HepG2 (cell line): ENCODE data around the gene MVB12A. TPM values are rescaled to one million over a fixed set of nuclear protein-coding genes. Genes with fewer than 3 reads are reported as not detected.

ENCODE experiments used
- CCDC6 ChIP-seq: sonication (generic); formaldehyde crosslinking; IDR thresholded peaks from 2 replicates; pipeline ENCODE4 v1.8.1; 2022; ENCODE audit warnings: mild to moderate bottlenecking, missing genetic modification reagents, moderate library complexity
- CEBPG ChIP-seq: IDR thresholded peaks from 2 replicates; pipeline ENCODE4 v1.6.1; 2016
- ERF ChIP-seq: IDR thresholded peaks from 2 replicates; pipeline ENCODE4 v1.6.1; 2018; ENCODE audit warnings: missing biosample characterization, missing genetic modification reagents
- FOXC1 ChIP-seq: sonication (generic); formaldehyde crosslinking; IDR thresholded peaks from 2 replicates; pipeline ENCODE4 v1.8.0; 2022; ENCODE audit warnings: mild to moderate bottlenecking, missing genetic modification reagents, borderline replicate concordance
- HES4 ChIP-seq: sonication (generic); formaldehyde crosslinking; IDR thresholded peaks from 2 replicates; pipeline ENCODE4 v1.9.0; 2021; ENCODE audit warnings: mild to moderate bottlenecking, missing genetic modification reagents, borderline replicate concordance
- KDM1A ChIP-seq: IDR thresholded peaks from 2 replicates; pipeline ENCODE4 v1.6.1; 2016; ENCODE audit warnings: missing compliant biosample characterization
- MEF2D ChIP-seq: sonication (generic); formaldehyde crosslinking; IDR thresholded peaks from 2 replicates; pipeline ENCODE4 v1.5.1; 2020; ENCODE audit warnings: mild to moderate bottlenecking, missing genetic modification reagents
- NFKB2 ChIP-seq: sonication (generic); formaldehyde crosslinking; IDR thresholded peaks from 2 replicates; pipeline ENCODE4 v1.4.0; 2020; ENCODE audit warnings: missing genetic modification reagents, borderline replicate concordance
- NONO ChIP-seq, 2 experiments: fragments of 450-650 bp in 1 of 2; sonication (generic) in 1 of 2; formaldehyde crosslinking in 1 of 2; IDR thresholded peaks in 1 of 2; conservative IDR thresholded peaks in 1 of 2; 2 replicates each; pipeline versions ENCODE4 v1.6.1 to v1.8.0; 2017 to 2022; ENCODE audit warnings: mild to moderate bottlenecking in 1 of 2, missing genetic modification reagents in 1 of 2, moderate library complexity in 1 of 2
- PTBP1 ChIP-seq: fragments of 200-400 bp; formaldehyde crosslinking; IDR thresholded peaks from 2 replicates; pipeline ENCODE4 v1.6.1; 2018; ENCODE audit warnings: low read length, low read depth; ENCODE audit not compliant: poor library complexity, severe bottlenecking
- SAP130 ChIP-seq: IDR thresholded peaks from 2 replicates; pipeline ENCODE4 v1.6.1; 2016; ENCODE audit warnings: low read depth
- SNAPC2 ChIP-seq: sonication (generic); formaldehyde crosslinking; IDR thresholded peaks from 2 replicates; pipeline ENCODE4 v1.8.1; 2022; ENCODE audit warnings: mild to moderate bottlenecking, missing genetic modification reagents
- U2AF1 ChIP-seq: fragments of 200-400 bp; formaldehyde crosslinking; optimal IDR thresholded peaks from 2 replicates; pipeline ENCODE3; 2017; ENCODE audit warnings: mild to moderate bottlenecking, low read depth, low read length
- ZNF3 ChIP-seq: IDR thresholded peaks from 2 replicates; pipeline ENCODE4 v1.7.0; 2017; ENCODE audit warnings: inconsistent platforms
- ZNF430 ChIP-seq: sonication (generic); formaldehyde crosslinking; IDR thresholded peaks from 2 replicates; pipeline ENCODE4 v1.9.0; 2021; ENCODE audit warnings: mild to moderate bottlenecking, missing genetic modification reagents
- ZNF431 ChIP-seq: sonication (generic); formaldehyde crosslinking; IDR thresholded peaks from 2 replicates; pipeline ENCODE4 v1.9.0; 2022; ENCODE audit warnings: missing genetic modification reagents, low read depth, mild to moderate bottlenecking, borderline replicate concordance
- ZNF501 ChIP-seq: sonication (generic); formaldehyde crosslinking; IDR thresholded peaks from 2 replicates; pipeline ENCODE4 v1.5.1; 2020; ENCODE audit warnings: mild to moderate bottlenecking, moderate library complexity, missing genetic modification reagents
- ZNF607 ChIP-seq: sonication (generic); formaldehyde crosslinking; IDR thresholded peaks from 2 replicates; pipeline ENCODE4 v1.5.1; 2020; ENCODE audit warnings: missing genetic modification reagents, mild to moderate bottlenecking, borderline replicate concordance
- ZNF746 ChIP-seq: sonication (generic); formaldehyde crosslinking; IDR thresholded peaks from 2 replicates; pipeline ENCODE4 v1.8.0; 2022; ENCODE audit warnings: mild to moderate bottlenecking, missing genetic modification reagents
- ZNF781 ChIP-seq: sonication (generic); formaldehyde crosslinking; IDR thresholded peaks from 2 replicates; pipeline ENCODE4 v1.5.1; 2020; ENCODE audit warnings: borderline replicate concordance, mild to moderate bottlenecking, missing genetic modification reagents; ENCODE audit errors: not compliant biosample characterization
- ZNF792 ChIP-seq: IDR thresholded peaks from 2 replicates; pipeline ENCODE4 v1.6.1; 2016
- polyA plus RNA-seq, 8 experiments: library from polyadenylated mRNA; depleted of rRNA in 3 of 8; stranded (reverse) in 7 of 8; unstranded in 1 of 8; fragments of >200 nt; fragmentation: Illumina TruSeq in 4 of 8; extraction: Trizol in 4 of 8; gene quantifications; 2 replicates each; pipeline versions ENCODE4 v1.2.1 to v1.2.3, GENCODE V29; 2011 to 2016; ENCODE audit warnings: low read depth in 4 of 8, missing spikeins in 1 of 8, mixed read lengths in 1 of 8; ENCODE audit not compliant: insufficient read depth in 1 of 8
- total RNA-seq, 5 experiments: library from RNA; depleted of rRNA; stranded (reverse); fragments of >200 nt; fragmentation: Illumina TruSeq; extraction: Trizol; gene quantifications; 2 replicates each; pipeline ENCODE4 v1.2.3, GENCODE V29; 2016; ENCODE audit warnings: low read depth in 1 of 5
- TF ChIP-seq, protein P1 (sequence below): sonication (generic); formaldehyde crosslinking; IDR thresholded peaks from 2 replicates; pipeline ENCODE4 v1.5.0; 2020; ENCODE audit warnings: mild to moderate bottlenecking, missing genetic modification reagents, borderline replicate concordance
- TF ChIP-seq, protein P2 (sequence below): sonication (generic); formaldehyde crosslinking; IDR thresholded peaks from 2 replicates; pipeline ENCODE4 v1.5.1; 2020; ENCODE audit warnings: mild to moderate bottlenecking, missing genetic modification reagents, moderate library complexity
- TF ChIP-seq, protein P3 (sequence below): sonication (generic); formaldehyde crosslinking; IDR thresholded peaks from 2 replicates; pipeline ENCODE4 v1.4.0; 2020; ENCODE audit warnings: low read depth, mild to moderate bottlenecking, missing genetic modification reagents

MVB12A gene
- total and polyA plus RNA-seq, 2 of the 13 experiments (the other 11 are each of a cell fraction or from before 2014, with no cell fraction given): 35.7 to 36.1 TPM

DNA sequence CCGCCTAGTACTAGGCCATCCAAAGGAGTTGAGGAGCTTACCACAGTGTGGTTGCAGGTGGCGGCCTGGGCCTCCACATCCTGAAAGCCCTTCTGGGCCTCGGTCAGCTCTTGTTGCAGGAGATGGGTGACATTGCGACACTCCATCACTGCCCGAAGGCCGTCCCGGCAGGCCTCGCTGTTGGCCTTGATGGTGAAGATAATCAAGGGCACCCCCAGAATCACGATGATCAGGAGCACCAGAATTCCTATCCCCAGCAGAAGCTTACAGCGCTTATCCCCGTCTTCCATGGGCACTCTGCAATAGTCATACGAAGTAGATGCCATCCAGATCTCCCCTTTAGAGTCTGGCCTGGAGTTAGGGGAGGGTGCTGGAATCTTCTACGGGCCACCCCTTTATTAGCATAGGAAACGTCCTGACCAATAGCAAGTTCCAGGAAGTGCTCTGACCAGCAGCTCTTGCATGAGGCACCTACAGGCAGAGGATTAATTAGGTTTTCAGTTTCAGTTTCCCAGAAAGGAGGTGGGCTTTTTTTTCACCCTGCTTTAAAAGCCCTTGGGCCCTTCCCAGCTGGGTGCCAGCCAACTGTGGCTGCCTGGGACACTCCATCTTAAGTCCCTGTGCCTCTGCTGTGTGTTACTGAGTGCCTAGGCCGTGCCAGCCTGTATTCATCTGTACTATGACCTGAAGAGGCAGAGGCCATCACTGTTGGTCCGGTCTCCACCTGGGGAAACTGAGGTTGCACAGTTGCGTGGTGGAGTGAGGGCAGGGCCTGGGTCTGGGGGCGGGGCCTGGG lies 14.4 kb upstream of the MVB12A start, which contains the start of gene BST2 (continued):
- no peak for TF ChIP-seq PTBP1
- no peak for TF ChIP-seq ZNF3
- TF ChIP-seq NFKB2 (CRISPR knock-in tag): peak; percentile 68; the same call in 1 of the 2 replicates
- peak; percentile 99 for TF ChIP-seq SNAPC2
- TF ChIP-seq KDM1A: peak; percentile 44; the same call in 1 of the 2 replicates
- TF ChIP-seq, protein P1, sequence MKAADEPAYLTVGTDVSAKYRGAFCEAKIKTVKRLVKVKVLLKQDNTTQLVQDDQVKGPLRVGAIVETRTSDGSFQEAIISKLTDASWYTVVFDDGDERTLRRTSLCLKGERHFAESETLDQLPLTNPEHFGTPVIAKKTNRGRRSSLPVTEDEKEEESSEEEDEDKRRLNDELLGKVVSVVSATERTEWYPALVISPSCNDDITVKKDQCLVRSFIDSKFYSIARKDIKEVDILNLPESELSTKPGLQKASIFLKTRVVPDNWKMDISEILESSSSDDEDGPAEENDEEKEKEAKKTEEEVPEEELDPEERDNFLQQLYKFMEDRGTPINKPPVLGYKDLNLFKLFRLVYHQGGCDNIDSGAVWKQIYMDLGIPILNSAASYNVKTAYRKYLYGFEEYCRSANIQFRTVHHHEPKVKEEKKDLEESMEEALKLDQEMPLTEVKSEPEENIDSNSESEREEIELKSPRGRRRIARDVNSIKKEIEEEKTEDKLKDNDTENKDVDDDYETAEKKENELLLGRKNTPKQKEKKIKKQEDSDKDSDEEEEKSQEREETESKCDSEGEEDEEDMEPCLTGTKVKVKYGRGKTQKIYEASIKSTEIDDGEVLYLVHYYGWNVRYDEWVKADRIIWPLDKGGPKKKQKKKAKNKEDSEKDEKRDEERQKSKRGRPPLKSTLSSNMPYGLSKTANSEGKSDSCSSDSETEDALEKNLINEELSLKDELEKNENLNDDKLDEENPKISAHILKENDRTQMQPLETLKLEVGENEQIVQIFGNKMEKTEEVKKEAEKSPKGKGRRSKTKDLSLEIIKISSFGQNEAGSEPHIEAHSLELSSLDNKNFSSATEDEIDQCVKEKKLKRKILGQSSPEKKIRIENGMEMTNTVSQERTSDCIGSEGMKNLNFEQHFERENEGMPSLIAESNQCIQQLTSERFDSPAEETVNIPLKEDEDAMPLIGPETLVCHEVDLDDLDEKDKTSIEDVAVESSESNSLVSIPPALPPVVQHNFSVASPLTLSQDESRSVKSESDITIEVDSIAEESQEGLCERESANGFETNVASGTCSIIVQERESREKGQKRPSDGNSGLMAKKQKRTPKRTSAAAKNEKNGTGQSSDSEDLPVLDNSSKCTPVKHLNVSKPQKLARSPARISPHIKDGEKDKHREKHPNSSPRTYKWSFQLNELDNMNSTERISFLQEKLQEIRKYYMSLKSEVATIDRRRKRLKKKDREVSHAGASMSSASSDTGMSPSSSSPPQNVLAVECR: peak; percentile 73; the same call in 1 of the 2 replicates
- TF ChIP-seq FOXC1 (CRISPR knock-in tag): peak; percentile 91; the same call in 1 of the 2 replicates
- no peak for TF ChIP-seq U2AF1
- no peak for TF ChIP-seq NONO (IDR thresholded peaks at IDR 0.05)
- peak; percentile 32; the same call in 1 of the 2 replicates for TF ChIP-seq NONO (CRISPR knock-in tag; conservative IDR thresholded peaks at IDR 0.05)
- TF ChIP-seq, protein P2, sequence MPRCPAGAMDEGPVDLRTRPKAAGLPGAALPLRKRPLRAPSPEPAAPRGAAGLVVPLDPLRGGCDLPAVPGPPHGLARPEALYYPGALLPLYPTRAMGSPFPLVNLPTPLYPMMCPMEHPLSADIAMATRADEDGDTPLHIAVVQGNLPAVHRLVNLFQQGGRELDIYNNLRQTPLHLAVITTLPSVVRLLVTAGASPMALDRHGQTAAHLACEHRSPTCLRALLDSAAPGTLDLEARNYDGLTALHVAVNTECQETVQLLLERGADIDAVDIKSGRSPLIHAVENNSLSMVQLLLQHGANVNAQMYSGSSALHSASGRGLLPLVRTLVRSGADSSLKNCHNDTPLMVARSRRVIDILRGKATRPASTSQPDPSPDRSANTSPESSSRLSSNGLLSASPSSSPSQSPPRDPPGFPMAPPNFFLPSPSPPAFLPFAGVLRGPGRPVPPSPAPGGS (CRISPR knock-in tag): 0 out of 2 replicates have a peak, but pooled peaks have one; percentile 73
- TF ChIP-seq ZNF431 (CRISPR knock-in tag): 0 out of 2 replicates have a peak, but pooled peaks have one; percentile 49
- peak; percentile 20; the same call in 1 of the 2 replicates for TF ChIP-seq ZNF430 (CRISPR knock-in tag)
- peak; percentile 96 for TF ChIP-seq CEBPG (CRISPR knock-in tag)
- peak; percentile 17; the same call in 1 of the 2 replicates for TF ChIP-seq ZNF501
- peak; percentile 57; the same call in 1 of the 2 replicates for TF ChIP-seq ZNF792
- TF ChIP-seq HES4 (CRISPR knock-in tag): no peak
- TF ChIP-seq ERF: peak; percentile 75
- TF ChIP-seq, protein P3, sequence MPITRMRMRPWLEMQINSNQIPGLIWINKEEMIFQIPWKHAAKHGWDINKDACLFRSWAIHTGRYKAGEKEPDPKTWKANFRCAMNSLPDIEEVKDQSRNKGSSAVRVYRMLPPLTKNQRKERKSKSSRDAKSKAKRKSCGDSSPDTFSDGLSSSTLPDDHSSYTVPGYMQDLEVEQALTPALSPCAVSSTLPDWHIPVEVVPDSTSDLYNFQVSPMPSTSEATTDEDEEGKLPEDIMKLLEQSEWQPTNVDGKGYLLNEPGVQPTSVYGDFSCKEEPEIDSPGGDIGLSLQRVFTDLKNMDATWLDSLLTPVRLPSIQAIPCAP (CRISPR knock-in tag): no peak
- 0 out of 2 replicates have a peak, but pooled peaks have one; percentile 31 for TF ChIP-seq ZNF607
- peak; percentile 71 for TF ChIP-seq SAP130 (CRISPR knock-in tag)
- TF ChIP-seq ZNF746 (CRISPR knock-in tag): 0 out of 2 replicates have a peak, but pooled peaks have one; percentile 58
- peak; percentile 64 for TF ChIP-seq ZNF781 (CRISPR knock-in tag)
- TF ChIP-seq MEF2D (CRISPR knock-in tag): peak; percentile 66; the same call in 1 of the 2 replicates
- peak; percentile 67; the same call in 1 of the 2 replicates for TF ChIP-seq CCDC6
